ENCODE results near the gene COL9A1. TPM values are rescaled to one million over a fixed set of nuclear protein-coding genes. Genes with fewer than 3 reads are reported as not detected.
"Not testable (repeated sequence)": the region's sequence is repeated elsewhere in the genome, so short reads cannot be mapped to it uniquely, and the experiment has no call there.

COL9A1 gene
- 8.1 to 9.1 TPM (median 8.7 TPM) in 3 replicates for total RNA-seq

GRCh38 chr6:70303034-70303525 is at the start of gene COL9A1:
TSS of gene COL9A1 (minus strand) at chr6:70303084. CDS start at chr6:70302924, 160 bp downstream.
- Mint-ChIP-seq H3K27ac (no peak within 1 kb of the TSS), H3K9me3 (no peaks in the 10 kb centered on the region), H3K27me3 (ENCODE audit: low read depth) (peaks cover 66% of the 10 kb centered on the region)

GRCh38 chr6:70351461-70351860 is 48.6 kb upstream of the COL9A1 start:
- Mint-ChIP-seq H3K9me3 (no peaks in the 10 kb centered on the region), H3K27me3 (ENCODE audit: low read depth) (peaks cover 20% of the 10 kb centered on the region), H3K4me3 (no peak overlapping the region), H3K4me1 (peaks cover 5% of the 10 kb centered on the region), H3K36me3 (no peaks in the 10 kb centered on the region), H3K27ac (no peak overlapping the region)
- no peak for DNase-seq (ENCODE audit: low spot score in 2 of 2, unreplicated experiment in 2 of 2)
- TF ChIP-seq CTCF (IDR thresholded peaks at IDR 0.05; ENCODE audit: unreplicated experiment): no peak

More at GRCh38 chr6:70303034-70303525, at the start of gene COL9A1:
- Mint-ChIP-seq H3K4me1 (no peaks in the 10 kb centered on the region), H3K36me3 (no peaks in the 10 kb centered on the region), H3K4me3 (no peak within 1 kb of the TSS)
- DNase-seq (ENCODE audit: low spot score in 2 of 2, unreplicated experiment in 2 of 2): no peak
- no peak for TF ChIP-seq CTCF (IDR thresholded peaks at IDR 0.05; ENCODE audit: unreplicated experiment)

- TF ChIP-seq CTCF (IDR thresholded peaks at IDR 0.05; ENCODE audit: unreplicated experiment): no peak
- Mint-ChIP-seq H3K4me3 (no peak overlapping the region), H3K27ac (no peak overlapping the region), H3K9me3 (peaks cover 4% of the 10 kb centered on the region), H3K27me3 (ENCODE audit: low read depth) (peaks cover 50% of the 10 kb centered on the region), H3K36me3 (no peaks in the 10 kb centered on the region), H3K4me1 (no peaks in the 10 kb centered on the region)
- no peak for DNase-seq (ENCODE audit: low spot score in 2 of 2, unreplicated experiment in 2 of 2)
Observed at GRCh38 chr6:70345619-70346018, 42.7 kb upstream of the COL9A1 start.

GRCh38 chr6:70343313-70343712 is 40.4 kb upstream of the COL9A1 start:
- no peak overlapping the region for H3K27ac Mint-ChIP-seq
- peaks cover 18% of the 10 kb centered on the region for H3K9me3 Mint-ChIP-seq
- peaks cover 50% of the 10 kb centered on the region for H3K27me3 Mint-ChIP-seq (ENCODE audit: low read depth)
- no peak for TF ChIP-seq CTCF (IDR thresholded peaks at IDR 0.05; ENCODE audit: unreplicated experiment)
- DNase-seq (ENCODE audit: low spot score in 2 of 2, unreplicated experiment in 2 of 2): no peak
- H3K4me1 Mint-ChIP-seq: no peaks in the 10 kb centered on the region
- no peak overlapping the region for H3K4me3 Mint-ChIP-seq
- no peaks in the 10 kb centered on the region for H3K36me3 Mint-ChIP-seq

GRCh38 chr6:70339810-70340209 is 36.9 kb upstream of the COL9A1 start:
- Mint-ChIP-seq H3K9me3 (peaks cover 28% of the 10 kb centered on the region), H3K27me3 (ENCODE audit: low read depth) (peaks cover 34% of the 10 kb centered on the region)
- not testable (repeated sequence) for H3K27ac Mint-ChIP-seq; H3K4me3 Mint-ChIP-seq; DNase-seq (ENCODE audit: low spot score in 2 of 2, unreplicated experiment in 2 of 2); H3K4me1 Mint-ChIP-seq; H3K36me3 Mint-ChIP-seq

DNA sequence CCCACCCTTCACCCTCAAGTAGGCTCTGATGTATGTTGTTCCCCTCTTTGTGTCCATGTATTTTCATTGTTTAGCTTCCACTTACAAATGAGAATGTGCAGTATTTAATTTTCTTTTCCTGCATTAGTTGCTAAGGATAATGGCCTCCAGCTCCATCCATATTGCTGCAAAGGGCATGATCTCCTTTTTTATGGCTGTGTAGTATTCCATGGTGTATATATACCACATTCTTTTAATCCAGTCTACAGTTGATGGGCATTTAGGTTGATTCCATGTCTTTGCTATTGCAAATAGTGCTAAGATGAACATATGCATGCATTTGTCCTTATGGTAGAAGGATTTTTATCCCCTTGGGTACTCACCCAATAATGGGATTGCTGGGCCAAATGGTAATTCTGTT is 35.9 kb upstream of the COL9A1 start:
- H3K27ac Mint-ChIP-seq: no peak overlapping the region
- H3K27me3 Mint-ChIP-seq (ENCODE audit: low read depth): peaks cover 28% of the 10 kb centered on the region
- no peak for TF ChIP-seq CTCF (IDR thresholded peaks at IDR 0.05; ENCODE audit: unreplicated experiment)
- H3K36me3 Mint-ChIP-seq: no peaks in the 10 kb centered on the region
- DNase-seq (ENCODE audit: low spot score in 2 of 2, unreplicated experiment in 2 of 2): no peak
- no peaks in the 10 kb centered on the region for H3K4me1 Mint-ChIP-seq
- H3K4me3 Mint-ChIP-seq: no peak overlapping the region
- peaks cover 35% of the 10 kb centered on the region for H3K9me3 Mint-ChIP-seq

Measured in mesothelial cell of epicardium (in vitro differentiated cells).